ENCODE data around the gene CDCP1.

GRCh38 chr3:45054196-45054857 lies 91.9 kb downstream of the CDCP1 start:
- TF ChIP-seq CTCF (IDR thresholded peaks at IDR 0.05) (no peak), POLR2A (IDR thresholded peaks at IDR 0.05) (no peak)

All from right lobe of liver (tissue), 4 donors.